Duodenal mucosa (tissue), 2 donors: ENCODE results near the gene TNFSF15.

ENCODE experiments used
- H3K27ac ChIP-seq: one replicate; pipeline ENCODE4 v1.7.0; 2013; ENCODE audit warnings: low read depth, low read length
- H3K27me3 ChIP-seq, 2 donors: one replicate each; pipeline ENCODE4 v1.7.0; 2013; ENCODE audit warnings: low read length in 2 of 2, control low read depth in 1 of 2; ENCODE audit not compliant: insufficient read depth in 2 of 2, control insufficient read depth in 1 of 2
- H3K36me3 ChIP-seq, 2 donors: one replicate each; pipeline ENCODE4 v1.7.0; 2013; ENCODE audit warnings: low read length in 2 of 2, control low read depth in 1 of 2; ENCODE audit not compliant: insufficient read depth in 2 of 2, control insufficient read depth in 1 of 2
- H3K4me1 ChIP-seq, 2 donors: one replicate each; pipeline ENCODE4 v1.7.0; 2013; ENCODE audit warnings: low read length in 2 of 2, control low read depth in 1 of 2; ENCODE audit not compliant: insufficient read depth in 2 of 2, control insufficient read depth in 1 of 2
- H3K4me3 ChIP-seq, 2 donors: one replicate each; pipeline ENCODE4 v1.7.0; 2013; ENCODE audit warnings: low read length in 2 of 2, low read depth in 1 of 2
- H3K9ac ChIP-seq, 2 donors: one replicate each; pipeline ENCODE4 v1.7.0; 2013; ENCODE audit warnings: low read length in 2 of 2, low read depth in 1 of 2
- H3K9me3 ChIP-seq, 2 donors: one replicate each; pipeline ENCODE4 v1.7.0; 2013; ENCODE audit warnings: low read length in 2 of 2, control low read depth in 1 of 2; ENCODE audit not compliant: control insufficient read depth in 1 of 2

Gene TNFSF15

GRCh38 chr9:114791312-114791711 lies 14.5 kb downstream of the TNFSF15 start:
- H3K27ac ChIP-seq = no peak overlapping the region
- no peaks in the 10 kb centered on the region for H3K9me3 ChIP-seq
- H3K4me1 ChIP-seq = no peaks in the 10 kb centered on the region
- H3K27me3 ChIP-seq = no peaks in the 10 kb centered on the region
- no peak overlapping the region for H3K4me3 ChIP-seq
- H3K36me3 ChIP-seq = peaks cover 7 to 24% of the 10 kb centered on the region in 2 donors
- no peak overlapping the region for H3K9ac ChIP-seq

GRCh38 chr9:114790521-114790920 lies 15.3 kb downstream of the TNFSF15 start:
- Histone ChIP-seq H3K27ac (no peak overlapping the region), H3K4me3 (no peak overlapping the region), H3K36me3 (peaks cover 7 to 24% of the 10 kb centered on the region in 2 donors), H3K27me3 (no peaks in the 10 kb centered on the region), H3K9me3 (no peaks in the 10 kb centered on the region), H3K9ac (no peak overlapping the region), H3K4me1 (no peaks in the 10 kb centered on the region)

GRCh38 chr9:114789006-114789405 lies 16.8 kb downstream of the TNFSF15 start:
- no peaks in the 10 kb centered on the region for H3K9me3 ChIP-seq
- no peak overlapping the region for H3K27ac ChIP-seq

GRCh38 chr9:114787781-114788498 lies 17.9 kb downstream of the TNFSF15 start:
- no peak overlapping the region for H3K27ac ChIP-seq
- no peaks in the 10 kb centered on the region for H3K9me3 ChIP-seq
- no peak overlapping the region for H3K4me3 ChIP-seq
- no peak overlapping the region for H3K9ac ChIP-seq
- peaks cover 7 to 24% of the 10 kb centered on the region in 2 donors for H3K36me3 ChIP-seq
- H3K27me3 ChIP-seq = no peaks in the 10 kb centered on the region
- no peaks in the 10 kb centered on the region for H3K4me1 ChIP-seq

More at GRCh38 chr9:114789006-114789405, 16.8 kb downstream of the TNFSF15 start:
- no peak overlapping the region for H3K4me3 ChIP-seq
- H3K36me3 ChIP-seq = peaks cover 7 to 24% of the 10 kb centered on the region in 2 donors
- no peak overlapping the region for H3K9ac ChIP-seq
- no peaks in the 10 kb centered on the region for H3K4me1 ChIP-seq
- no peaks in the 10 kb centered on the region for H3K27me3 ChIP-seq

GRCh38 chr9:114787214-114787613 lies 18.6 kb downstream of the TNFSF15 start:
- Histone ChIP-seq H3K9me3 (no peaks in the 10 kb centered on the region), H3K27me3 (no peaks in the 10 kb centered on the region), H3K4me1 (no peaks in the 10 kb centered on the region), H3K9ac (no peak overlapping the region), H3K4me3 (no peak overlapping the region), H3K36me3 (peaks cover 7 to 24% of the 10 kb centered on the region in 2 donors), H3K27ac (no peak overlapping the region)

GRCh38 chr9:114785866-114786650 lies 19.8 kb downstream of the TNFSF15 start:
- Histone ChIP-seq H3K27ac (no peak overlapping the region), H3K36me3 (peaks cover 7 to 13% of the 10 kb centered on the region in 2 donors), H3K9ac (no peak overlapping the region), H3K4me3 (no peak overlapping the region), H3K27me3 (no peaks in the 10 kb centered on the region), H3K4me1 (no peaks in the 10 kb centered on the region), H3K9me3 (no peaks in the 10 kb centered on the region)

GRCh38 chr9:114784721-114785279 lies 21.0 kb downstream of the TNFSF15 start:
- Histone ChIP-seq H3K9ac (no peak overlapping the region), H3K9me3 (no peaks in the 10 kb centered on the region), H3K36me3 (peaks cover 0 to 4% of the 10 kb centered on the region in 2 donors), H3K4me3 (no peak overlapping the region), H3K4me1 (peaks cover 0 to 7% of the 10 kb centered on the region in 2 donors), H3K27me3 (no peaks in the 10 kb centered on the region), H3K27ac (no peak overlapping the region)

- no peaks in the 10 kb centered on the region for H3K27me3 ChIP-seq
- no peaks in the 10 kb centered on the region for H3K36me3 ChIP-seq
- H3K4me3 ChIP-seq = no peak overlapping the region
- no peaks in the 10 kb centered on the region for H3K9me3 ChIP-seq
- H3K4me1 ChIP-seq = peaks cover 14 to 26% of the 10 kb centered on the region in 2 donors
- no peak overlapping the region for H3K27ac ChIP-seq
- H3K9ac ChIP-seq = no peak overlapping the region
Observed at GRCh38 chr9:114782586-114782985, 23.3 kb downstream of the TNFSF15 start.

GRCh38 chr9:114779352-114779845 lies 26.4 kb downstream of the TNFSF15 start:
- Histone ChIP-seq H3K9ac (no peak overlapping the region), H3K4me1 (peaks cover 17 to 38% of the 10 kb centered on the region in 2 donors), H3K9me3 (no peaks in the 10 kb centered on the region), H3K27ac (peak overlapping the region; percentile 43), H3K4me3 (no peak overlapping the region), H3K27me3 (no peaks in the 10 kb centered on the region), H3K36me3 (no peaks in the 10 kb centered on the region)
